OCI-LY7 (cell line): ENCODE results near the gene ASIC3.

ENCODE experiments used
- EZH2phosphoT487 ChIP-seq: fragments of 200-600 bp; sonication (generic); IDR thresholded peaks from 2 replicates; pipeline ENCODE4 v1.6.1; 2018; ENCODE audit warnings: low read depth, borderline replicate concordance, mild to moderate bottlenecking, mixed run types, antibody characterized with exemption, low read length, moderate library complexity, mixed read lengths
- TF ChIP-seq, protein P1 (sequence below): fragments of 200-600 bp; sonication (generic); conservative IDR thresholded peaks from 2 replicates; pipeline ENCODE4 v1.5.1; 2014; ENCODE audit warnings: mild to moderate bottlenecking, antibody characterized with exemption, low read length, moderate library complexity, mixed read lengths

DNA sequence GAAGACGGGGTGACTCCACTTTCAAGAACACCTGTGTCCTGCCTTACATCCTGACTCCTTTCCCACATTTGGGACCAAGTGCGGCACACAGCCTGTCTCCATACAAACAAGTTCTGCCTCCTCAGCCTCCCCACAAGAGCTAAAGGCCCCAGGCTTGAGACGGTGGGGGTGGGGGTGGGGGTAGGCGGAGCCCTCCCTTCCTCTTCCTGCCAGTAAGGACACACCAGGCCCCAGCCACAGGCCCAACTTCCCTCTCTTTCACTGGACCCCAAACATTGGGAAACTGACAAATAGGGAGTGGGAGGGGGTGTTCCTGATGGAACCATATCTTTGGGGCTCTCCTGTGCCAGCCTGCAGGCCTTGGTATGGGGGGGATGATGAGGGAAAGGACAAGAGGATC lies 4.8 kb downstream of the ASIC3 start:
- TF ChIP-seq, protein P1, sequence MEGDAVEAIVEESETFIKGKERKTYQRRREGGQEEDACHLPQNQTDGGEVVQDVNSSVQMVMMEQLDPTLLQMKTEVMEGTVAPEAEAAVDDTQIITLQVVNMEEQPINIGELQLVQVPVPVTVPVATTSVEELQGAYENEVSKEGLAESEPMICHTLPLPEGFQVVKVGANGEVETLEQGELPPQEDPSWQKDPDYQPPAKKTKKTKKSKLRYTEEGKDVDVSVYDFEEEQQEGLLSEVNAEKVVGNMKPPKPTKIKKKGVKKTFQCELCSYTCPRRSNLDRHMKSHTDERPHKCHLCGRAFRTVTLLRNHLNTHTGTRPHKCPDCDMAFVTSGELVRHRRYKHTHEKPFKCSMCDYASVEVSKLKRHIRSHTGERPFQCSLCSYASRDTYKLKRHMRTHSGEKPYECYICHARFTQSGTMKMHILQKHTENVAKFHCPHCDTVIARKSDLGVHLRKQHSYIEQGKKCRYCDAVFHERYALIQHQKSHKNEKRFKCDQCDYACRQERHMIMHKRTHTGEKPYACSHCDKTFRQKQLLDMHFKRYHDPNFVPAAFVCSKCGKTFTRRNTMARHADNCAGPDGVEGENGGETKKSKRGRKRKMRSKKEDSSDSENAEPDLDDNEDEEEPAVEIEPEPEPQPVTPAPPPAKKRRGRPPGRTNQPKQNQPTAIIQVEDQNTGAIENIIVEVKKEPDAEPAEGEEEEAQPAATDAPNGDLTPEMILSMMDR, result no peak
- no peak for TF ChIP-seq EZH2phosphoT487
